RKO (cell line): Measurements from ENCODE around the gene NOP9.
A peak's percentile ranks its signal among the peaks of the same experiment; 100 is the strongest.

ENCODE experiments used
- DNase-seq: peaks from one replicate; pipeline ENCODE4 v3.0.0-alpha.2; 2016; ENCODE audit warnings: low spot score

Gene NOP9

DNA sequence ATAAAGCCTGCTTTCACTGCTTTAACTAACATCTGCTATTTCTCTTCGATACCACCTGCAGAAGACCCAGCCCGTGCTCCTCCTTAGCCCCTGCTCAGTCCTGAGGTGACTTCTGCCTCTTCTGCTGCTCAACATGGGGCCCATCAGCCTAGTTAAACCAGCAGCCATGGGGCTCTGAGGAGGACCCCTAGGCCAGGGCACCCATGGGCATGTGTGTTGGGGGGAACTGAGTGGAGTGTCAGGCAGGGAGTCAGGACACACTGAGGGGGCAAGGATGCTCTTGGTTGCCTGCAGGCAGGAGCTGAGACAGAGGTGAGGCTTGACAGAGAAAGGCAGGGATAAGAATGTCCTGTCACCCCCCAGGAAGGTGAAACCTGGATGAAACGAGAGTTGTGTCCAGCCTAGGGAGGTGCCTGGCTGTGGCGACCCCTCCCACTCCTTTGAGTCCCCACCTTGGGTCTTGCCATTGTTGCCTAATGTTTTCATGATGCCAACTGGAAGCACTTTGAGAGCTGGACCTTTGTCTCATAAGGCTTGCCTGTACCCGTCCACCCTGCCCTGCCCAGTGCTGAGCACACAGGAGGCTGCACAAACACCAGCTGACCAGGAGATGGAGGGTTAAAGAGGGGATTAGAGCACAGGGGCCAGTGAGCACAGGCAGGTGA, 15.7 kb upstream of the NOP9 start:
- no peak for DNase-seq

DNA sequence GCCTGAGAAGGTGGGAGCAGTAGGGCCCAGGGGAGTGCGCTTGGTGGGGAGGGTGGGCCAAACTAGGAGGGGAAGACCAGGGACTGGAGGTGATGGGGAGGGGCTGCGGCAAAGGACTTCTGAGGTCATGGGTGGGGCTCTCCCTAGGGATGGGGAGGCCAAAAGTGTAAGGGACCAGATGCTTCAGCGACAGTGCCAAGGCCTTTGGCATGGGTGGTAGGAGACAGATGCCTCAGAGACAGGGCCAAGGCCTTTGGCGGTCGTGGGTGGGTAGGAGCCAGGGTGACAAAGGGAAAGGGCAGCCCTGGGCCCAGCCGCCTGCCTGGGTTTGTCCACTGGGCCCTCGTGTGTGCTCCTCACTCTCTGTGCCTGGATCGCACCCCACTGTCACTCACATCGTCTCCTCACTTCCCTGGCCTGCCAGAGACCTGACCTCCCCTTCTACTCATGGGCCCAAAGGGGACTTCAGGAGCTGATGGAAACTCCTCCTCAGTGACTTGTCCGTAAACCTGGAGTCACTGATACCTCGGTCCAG, 15.1 kb upstream of the NOP9 start:
- DNase-seq, result no peak

DNA sequence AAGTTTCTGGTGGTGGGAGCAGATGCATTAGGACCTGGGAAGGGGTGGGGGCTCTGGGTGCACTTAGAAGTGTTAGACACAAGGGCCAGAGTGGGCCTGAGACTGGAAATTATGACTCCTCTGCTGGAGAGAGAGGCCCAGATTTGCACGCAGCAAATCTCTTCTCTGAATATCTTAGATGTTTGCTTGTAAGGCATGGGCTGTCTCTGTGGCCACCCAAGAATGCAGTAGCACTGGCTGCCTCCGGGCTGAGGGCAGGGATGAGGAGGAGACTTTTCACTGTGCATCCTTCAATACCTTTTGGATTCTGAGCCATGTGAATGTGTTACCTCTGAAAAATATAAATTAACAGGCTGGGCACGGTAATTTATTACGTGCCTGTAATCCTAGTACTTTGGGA, 14.3 kb upstream of the NOP9 start:
- DNase-seq, result no peak

DNA sequence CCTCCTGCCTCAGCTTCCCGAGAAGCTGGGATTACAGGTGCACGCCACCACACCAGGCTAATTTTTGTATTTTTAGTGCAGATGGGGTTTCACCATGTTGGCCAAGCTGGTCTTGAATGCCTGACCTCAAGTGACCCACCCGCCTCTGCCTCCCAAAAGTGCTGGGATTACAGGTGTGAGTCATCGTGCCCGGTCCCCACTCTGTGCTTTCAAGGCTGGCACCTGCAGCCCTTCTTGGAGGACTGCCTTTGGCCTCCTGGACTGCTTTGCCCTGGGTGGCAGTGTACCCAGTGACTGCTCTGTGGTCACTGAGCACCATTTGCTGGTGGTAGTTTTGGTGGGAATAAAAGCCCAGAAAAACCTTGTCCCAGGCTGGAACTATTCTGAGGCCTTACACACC, 12.7 kb upstream of the NOP9 start:
- no peak for DNase-seq

DNA sequence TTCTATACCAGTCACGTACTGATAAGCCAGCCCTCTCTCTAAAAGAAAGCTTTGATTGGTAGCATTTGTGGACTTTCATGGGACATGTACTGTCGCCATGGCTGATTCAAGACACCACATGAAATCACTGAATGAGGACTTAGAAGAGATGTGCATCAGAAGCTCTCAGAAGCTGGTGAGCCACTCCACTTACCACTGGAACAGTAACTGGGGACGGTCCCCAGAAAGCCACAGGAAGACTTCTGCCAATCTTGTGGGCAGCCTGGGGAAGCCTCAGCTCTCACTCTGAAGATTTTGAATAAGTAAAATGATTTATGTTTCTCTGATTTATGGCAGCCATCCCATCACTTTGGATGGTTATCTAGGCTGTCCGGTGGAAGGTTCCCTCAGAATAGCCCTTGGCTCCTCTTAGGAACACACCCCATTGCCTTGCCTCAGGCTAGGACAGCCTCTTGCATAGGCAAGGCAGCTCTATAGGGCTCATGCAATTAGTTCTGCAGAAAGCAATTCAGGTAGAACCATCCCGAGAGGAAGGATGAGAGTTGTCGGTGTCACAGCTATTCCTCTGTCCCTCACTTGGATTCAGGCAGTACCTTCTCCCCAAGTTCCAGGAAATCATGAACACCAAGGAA, 9.9 kb upstream of the NOP9 start:
- no peak for DNase-seq

DNA sequence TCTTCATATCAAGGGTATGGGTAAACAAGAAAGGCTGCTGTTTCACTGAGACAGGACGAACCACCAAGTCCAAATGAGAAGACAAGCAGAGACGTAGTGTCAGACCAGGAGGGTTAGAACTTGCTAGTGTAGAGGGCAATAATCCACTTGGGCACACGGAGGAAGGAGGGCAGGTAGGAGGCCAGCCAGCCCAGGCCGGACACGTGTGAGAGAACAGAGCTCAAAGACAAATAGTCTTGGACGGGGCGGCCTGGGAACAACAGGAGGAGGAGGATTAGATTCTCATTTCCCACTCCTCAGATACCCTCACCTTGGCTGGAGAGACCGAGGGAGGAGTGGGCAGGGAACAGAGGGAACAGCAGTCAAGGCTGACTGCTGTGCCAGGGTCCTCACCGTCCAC, 8.9 kb upstream of the NOP9 start:
- no peak for DNase-seq

DNA sequence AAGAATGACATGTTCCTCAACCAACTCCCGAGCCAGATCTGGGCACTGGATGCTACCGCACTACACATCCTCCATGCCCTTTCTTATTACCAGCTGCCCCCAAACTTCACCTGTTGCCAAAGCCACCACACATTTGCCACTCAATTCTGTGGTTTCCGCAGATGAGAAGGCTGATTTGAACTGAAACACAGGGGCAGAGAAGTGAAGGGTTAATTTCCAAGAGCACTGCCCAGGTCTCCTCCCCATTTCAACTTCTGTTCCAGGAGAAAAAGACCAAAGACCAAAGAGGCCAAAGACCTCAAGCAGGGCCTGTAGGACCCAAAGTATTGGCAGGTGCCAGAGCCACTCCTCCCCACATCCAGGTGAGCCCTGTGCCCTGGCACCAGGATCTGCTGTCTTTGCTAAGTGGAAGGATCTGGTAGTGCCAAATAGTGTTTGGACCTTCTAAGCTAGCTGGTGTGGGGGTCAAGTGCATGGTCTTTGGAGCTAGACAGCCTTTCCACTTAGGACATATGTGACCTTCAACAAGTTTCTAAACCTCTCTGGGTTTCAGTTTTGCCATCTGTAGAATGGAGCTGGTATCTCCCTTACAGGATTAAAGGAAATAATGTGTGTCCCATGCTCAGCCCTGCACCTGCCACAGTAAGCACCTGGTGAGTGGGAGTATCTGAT, 8.1 kb upstream of the NOP9 start:
- no peak for DNase-seq

DNA sequence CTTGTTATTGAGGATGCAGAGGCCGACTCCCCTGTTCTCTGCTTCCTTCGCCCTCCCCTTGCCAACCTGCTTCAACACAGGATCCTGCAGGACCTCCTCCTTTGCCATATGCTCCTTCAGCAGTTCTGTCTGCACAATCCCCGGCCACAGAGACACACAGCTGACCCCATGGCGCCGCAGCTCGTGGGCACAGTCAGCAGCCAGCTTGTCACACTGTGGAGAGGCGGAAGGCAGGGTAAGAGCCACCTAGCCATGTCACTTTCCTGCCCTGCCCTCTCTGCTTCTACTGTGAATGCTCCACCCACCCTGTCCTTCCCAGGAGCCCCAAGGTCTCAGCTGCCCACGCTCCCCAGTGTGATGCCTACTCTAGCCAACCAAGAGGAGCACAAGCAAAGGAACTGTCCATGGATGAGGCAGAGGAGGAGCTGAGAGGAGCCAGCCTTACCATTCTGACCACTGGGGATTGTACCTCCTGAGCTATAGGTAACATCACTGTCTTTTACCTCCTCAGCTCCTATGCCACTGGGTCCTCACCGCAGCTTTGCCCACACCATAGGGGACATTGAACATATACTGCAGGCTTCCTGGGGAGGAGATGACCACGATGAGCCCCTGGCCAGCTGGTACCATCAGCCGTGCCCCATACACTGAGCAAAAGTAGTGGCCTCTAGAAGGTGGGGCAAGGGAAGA, 7.4 kb upstream of the NOP9 start:
- DNase-seq, result no peak

DNA sequence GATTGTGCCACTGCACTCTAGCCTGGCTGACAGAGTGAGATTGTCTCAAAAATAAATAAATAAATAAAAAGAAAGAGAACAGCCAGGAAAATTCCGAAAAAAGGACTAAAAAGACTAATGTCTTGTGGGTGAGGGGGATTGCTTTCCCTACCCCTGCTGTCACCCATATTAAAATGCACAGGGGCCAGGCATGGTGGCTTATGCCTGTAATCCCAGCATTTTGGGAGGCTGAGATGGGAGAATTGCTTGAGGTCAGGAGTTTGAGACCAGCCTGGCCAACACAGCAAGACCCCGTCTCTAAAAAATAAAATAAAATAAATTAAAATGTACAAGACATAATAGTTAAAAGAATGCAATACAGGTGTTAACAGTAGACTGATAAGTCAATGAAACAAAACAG, 6.1 kb upstream of the NOP9 start:
- no peak for DNase-seq

DNA sequence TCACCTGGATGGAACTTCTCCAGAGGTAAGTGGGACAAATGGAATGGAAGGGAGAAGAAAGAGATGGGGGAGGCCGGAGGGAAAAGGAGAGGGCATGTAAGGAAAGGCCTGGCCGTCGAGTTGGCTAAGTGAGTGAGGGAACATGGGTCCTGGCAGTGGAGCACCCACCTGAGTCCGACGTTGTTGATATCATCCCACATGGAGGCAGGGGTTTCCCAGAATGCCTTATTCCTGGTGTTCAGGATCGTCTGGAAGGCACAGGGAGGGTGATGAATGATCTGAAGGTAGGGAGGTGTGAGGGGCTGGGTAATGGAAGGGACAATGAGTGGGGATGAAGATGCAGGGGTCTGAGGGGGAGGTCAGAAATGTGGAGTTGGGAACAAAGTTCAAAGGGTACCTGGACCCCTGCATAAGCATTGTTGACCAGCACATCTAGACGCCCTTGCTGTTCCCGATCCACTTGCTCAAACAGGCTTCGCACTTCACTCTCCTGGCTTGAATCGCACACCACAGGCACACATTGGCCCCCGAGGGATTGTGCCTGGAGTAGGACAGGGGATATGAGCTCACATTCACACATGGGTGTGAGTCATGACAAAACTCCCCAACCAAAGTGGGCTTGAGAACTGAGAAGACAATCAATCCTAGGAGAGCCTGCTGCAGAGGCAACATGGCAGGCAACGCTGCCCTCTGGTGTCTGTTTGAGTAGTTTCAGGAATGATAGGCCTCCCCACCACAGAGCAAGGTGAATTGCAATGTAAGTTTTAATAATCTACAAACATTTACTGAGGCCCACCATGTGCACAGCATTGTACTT, 3.1 kb upstream of the NOP9 start:
- peak; percentile 92 for DNase-seq

DNA sequence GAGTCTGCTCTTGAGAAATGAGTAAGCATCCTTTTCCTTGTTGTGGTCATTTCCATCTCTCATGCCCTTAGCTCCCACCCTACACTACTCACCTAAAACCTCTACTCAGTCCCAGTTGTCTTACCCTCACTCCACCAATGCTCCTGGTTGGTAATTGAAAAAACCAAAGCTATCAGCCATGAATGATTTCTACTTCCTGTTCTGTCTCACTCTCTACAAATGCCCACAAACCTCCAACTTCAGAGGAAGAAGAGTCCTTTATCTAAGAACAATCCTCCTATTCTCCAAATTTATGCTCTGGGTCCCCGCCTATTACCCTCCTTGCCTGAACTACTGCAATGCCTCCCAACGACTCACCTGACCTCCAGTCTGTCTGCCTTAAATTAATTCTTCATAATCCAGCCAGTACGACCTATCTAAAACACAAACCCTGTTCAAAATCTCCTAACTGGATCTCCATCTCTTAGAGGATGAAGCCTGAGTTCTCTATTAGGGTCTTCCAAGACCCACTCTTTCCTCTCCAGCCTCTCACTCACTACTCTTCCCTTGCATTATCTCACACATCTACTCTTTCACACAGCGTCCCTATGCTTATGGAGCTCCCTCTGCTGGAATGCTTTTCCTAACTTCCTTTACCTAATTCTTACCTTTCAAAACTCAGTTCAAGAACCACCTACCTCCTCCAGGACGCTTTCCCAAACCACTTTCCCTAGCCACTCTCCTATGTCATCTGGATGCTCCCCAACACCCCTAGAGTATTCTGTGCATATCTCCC, 2.3 kb upstream of the NOP9 start:
- peak; percentile 37 for DNase-seq

DNA sequence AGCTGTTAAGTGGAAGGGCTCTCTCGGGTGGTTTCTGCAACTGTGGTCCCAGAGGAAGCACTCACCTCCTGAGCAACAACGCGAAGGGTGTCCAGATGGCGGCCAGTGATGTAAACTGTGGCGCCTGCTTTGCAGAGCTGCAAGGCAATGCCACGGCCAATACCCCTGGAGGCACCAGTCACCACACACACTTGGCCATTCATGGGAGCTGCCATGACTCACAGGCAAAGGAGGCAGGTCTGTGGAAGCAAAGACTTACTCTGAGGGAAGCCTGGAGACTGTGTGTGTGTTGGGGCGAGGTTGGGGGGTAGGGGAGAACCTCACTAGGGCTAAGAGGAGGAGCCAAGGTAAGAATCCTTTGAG, 777 bp upstream of the NOP9 start:
- DNase-seq, result peak; percentile 92

DNA sequence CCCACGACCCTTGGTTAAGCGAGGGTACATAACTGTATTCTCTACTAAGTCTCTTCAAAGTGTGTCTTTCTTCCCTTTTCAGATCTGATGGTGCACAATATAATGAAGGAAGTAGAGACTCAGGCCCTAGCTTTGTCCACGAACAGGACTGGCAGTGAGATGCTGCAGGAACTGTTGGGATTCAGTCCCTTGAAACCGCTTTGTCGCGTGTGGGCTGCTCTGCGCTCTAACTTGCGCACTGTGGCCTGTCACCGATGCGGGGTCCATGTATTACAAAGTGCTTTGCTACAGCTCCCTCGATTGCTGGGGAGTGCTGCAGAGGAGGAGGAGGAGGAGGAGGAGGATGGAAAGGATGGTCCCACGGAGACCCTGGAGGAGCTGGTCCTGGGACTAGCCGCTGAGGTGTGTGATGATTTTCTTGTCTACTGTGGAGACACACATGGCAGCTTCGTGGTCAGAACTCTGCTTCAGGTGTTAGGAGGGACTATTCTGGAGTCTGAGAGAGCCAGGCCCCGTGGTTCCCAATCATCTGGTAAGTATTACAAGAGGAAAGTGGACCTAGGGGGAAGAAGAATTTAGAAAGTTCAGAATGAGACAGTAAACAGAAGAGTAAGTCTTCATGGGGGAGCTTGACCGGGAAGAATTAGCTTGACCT, 803 bp downstream of the NOP9 start:
- no peak for DNase-seq

DNA sequence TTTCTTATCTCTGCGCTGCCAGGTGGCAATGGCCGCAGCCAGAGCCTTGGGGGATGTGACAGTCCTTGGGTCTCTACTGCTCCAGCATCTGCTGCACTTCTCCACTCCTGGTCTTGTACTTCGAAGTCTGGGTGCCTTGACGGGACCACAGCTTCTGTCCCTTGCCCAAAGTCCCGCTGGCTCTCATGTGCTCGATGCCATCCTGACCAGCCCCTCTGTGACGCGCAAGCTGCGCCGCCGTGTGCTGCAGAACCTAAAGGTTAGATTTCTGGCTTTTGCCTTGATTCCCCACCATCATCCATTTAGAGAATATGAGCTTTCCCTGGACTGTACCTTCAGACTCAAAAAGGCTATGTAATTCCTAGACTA, 4.4 kb downstream of the NOP9 start:
- no peak for DNase-seq

DNA sequence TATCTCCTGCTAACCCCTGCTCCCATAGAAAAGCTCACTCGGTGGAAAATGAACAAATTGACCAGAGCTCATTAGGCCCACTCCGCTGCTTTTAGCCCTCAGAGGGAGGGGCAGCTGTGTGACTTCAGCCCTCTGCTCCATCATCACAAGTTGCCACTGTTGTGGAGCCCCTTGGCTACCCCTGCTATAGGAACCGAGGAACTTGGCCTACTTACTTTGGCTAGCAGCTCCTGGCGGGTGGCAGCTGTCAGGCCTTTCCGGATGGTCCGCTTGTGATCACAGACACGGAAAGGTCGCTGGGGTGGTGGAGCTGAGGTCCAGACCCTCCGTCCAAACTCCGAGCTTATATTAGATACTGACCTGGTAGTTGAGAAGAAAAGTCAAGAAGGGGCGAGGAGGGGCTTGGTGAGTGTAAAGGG, 7.5 kb downstream of the NOP9 start:
- DNase-seq, result no peak

DNA sequence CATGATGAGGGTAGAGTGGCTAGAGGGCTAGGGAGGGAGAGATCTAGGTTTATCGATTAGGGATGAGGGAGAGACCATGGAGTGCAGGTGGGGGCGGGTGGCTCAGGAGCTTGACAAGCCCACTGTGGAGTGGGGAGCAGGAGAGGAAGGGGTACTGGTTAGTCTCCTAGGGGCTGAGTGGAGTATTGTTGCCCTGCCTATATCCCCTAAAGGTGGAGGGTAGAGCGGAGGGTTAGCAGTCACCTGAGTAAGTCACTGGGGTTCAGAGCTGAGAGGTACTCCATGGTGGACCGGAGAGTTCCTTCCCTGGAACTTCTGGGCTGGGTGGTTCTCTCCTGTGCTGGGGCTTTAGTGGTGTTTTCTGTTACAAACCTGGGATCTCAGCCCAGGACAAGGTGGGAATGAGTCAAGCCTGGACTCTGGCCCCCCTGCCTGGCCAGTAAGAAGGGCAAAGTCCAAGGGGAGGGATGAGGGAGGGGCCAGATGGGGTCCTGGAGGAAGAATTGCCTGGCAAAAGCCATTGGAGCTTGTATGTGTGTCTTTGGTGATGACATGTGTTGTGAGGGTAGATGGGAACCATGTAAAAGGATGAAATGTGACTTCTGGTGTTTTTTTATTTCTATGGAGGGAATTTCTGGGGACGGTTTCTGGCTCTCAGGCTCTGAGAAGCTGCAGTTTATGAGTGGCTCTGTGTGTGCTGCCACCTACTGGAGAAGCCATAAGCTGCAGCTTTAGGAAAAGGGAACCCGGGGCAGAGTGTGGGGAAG, 8.1 kb downstream of the NOP9 start, which contains the start of gene CIDEB:
Gene CIDEB (minus strand): TSS at position 403 of the 767 bp plus-strand sequence. CDS start 119 bp downstream, at position 284.
- peak; percentile 63 for DNase-seq

DNA sequence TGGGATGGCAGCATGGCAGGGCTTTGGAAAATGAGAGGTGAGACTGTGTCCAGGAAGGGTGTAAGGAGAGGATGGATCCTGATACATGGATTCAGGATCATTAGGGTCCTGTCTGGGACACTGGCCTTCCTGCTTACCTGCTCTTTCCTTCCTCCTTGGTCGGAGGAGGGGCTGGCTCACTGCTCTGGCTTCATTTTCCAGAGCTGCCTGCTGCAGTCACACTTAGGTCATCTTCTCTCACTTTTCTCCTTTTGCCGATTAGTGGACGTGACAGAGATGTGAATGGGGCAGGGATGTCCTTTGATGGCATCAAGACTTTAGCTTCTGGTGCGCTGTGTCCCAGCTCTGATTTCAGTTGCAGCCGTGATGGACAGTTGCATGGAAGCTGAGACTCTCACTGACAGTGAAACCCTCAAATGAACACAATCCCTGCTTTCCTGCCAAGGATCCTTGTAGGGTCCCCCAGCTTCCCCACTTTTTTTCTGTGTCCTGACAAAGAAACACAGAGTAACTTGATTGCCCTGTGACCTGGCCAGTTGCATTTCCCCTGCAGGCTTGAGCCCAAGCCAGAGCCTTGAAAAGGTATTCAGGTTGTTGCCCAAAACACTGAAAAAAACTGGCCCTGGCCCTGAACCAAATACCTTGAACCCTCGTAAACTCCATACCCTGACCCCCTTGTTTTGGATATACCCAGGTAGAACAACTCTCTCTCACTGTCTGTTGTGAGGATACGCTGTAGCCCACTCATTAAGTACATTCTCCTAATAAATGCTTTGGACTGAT, 8.9 kb downstream of the NOP9 start:
- DNase-seq, result no peak

DNA sequence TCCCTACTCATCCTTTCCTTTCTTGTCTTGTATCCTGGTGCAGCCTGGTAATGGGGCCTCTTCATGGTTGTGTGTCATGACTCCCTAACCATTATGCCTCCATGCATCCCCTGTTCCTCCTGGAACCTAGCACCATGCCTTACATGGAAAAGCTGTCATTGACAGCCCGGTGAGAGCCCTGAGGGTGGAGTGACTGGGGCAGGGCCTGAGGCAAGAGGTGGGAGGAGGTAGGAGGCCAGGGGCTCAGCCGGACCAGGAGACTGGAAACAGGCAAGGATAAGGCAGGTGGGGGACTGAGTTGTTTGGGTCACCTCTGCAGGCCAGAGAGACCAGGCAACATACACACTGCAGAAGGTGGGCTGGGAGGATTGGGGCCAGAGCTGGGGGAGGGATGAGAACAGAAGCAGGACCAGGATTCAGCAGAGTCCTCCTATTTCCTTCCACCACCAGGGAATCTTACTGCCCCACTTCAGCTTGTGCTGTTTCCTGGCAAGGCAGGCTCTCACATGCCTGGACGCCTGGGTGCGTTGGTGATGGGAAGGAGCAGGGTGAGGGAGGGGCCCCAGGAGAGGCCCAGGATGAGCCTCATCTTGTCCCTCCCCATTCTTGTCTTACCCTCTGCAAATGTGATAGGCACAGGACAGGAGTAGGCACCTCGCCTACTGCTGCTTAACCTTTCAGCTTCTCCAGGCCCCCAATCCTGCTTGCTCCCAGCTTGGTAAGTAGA, 10.1 kb downstream of the NOP9 start, which contains the start of gene LTB4R2:
Gene LTB4R2 (plus strand): TSS at position 603 of the 727 bp plus-strand sequence. CDS start 525 bp downstream, outside the sequence.
- no peak for DNase-seq
